SH-SY5Y (cell line): Measurements from ENCODE around the gene NDUFS7.

ENCODE experiments used
- GATA2 ChIP-seq: IDR thresholded peaks from 2 replicates; pipeline ENCODE4 v1.6.1; 2011; ENCODE audit warnings: mild to moderate bottlenecking, low read depth, low read length
- GATA3 ChIP-seq: IDR thresholded peaks from 2 replicates; pipeline ENCODE4 v1.6.1; 2011; ENCODE audit warnings: low read depth, mild to moderate bottlenecking, low read length, moderate library complexity

- TF ChIP-seq GATA2 (no peak), GATA3 (no peak)
Observed at GRCh38 chr19:1393841-1394240, 10.1 kb downstream of the NDUFS7 start.
